ENCODE data around the gene ARHGEF1.

The ARHGEF1 gene

DNA sequence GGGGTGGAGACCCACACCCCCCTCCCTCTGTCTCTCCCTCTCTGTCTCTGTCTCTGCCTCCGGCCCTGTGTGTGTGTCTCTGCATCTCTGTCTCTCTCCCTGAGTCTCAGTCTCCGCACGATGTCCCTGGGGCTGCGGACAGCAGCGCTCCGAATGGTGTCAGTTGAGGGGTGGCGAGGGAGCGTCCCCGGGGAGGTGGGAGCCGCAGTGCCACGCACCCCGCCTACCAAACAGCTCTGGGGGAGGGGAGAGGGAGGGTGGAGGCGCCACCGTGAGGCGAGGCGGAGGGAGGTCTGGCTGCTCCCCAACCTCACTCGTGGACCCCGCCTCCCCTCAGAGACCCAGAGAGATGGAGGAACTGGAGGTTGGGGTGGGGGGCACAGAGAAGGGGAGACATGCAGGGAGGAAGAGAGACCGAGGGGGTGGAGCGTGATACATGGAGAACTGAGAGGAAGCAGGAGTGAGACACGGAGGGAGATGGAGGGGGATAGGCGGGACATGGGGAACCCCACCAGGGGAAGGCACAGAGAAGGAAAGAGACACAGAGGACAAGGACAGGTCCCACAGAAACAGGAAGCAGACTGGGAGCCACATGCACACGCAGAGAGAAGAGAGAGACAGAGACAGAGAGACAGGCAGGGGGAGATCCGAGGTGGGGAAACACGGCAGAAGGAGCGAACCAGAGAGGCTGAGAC, 38.0 kb downstream of the ARHGEF1 start:
- DNase-seq: no peak

DNA sequence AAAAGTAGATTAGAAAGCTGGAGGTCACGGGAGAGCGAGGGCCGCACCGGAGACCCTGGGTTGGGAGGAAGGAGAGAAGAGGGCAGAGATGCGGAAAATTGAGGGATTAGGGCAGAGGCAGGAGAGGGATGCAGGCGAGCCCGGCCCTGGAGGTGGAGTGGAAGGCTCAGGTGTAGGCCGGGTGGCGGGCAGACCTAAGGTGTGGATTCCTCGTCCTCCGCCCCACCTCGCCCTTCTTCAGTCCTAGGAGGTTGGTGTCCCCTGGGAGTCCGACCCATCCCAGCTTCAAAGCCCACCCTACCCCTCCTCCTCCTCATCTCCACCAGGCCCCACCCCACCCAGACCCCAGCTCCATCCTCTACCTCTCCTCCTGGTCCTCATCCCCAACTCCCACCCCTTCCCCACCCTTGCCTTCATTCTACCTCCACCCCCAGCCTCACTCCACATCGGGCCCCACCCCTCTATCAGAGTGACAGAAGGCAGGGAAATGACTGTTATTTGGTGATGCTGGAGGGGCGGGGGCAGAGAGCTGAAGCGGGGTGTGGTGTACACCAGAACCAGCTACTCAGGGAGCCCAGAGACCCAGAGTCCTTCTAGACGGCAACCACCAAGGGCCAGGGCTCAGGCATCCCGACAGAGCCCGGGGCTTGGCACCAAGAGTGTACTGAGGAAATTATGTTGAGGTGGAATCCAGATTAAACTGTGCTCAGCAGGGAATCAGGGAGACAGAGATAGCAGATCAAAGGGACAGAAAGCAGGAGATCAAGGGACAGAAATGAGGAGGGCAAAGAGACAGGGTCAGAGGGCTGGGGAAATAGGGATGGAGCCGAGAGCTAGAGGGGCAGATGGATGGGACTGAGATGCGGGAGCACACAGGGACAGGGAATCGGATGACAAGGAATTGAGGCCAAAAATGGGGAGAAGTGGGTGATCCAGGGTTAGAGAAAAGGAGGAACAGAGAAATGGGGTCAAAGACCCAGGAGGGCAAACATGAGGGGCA, 38.9 kb downstream of the ARHGEF1 start:
- DNase-seq: no peak

DNA sequence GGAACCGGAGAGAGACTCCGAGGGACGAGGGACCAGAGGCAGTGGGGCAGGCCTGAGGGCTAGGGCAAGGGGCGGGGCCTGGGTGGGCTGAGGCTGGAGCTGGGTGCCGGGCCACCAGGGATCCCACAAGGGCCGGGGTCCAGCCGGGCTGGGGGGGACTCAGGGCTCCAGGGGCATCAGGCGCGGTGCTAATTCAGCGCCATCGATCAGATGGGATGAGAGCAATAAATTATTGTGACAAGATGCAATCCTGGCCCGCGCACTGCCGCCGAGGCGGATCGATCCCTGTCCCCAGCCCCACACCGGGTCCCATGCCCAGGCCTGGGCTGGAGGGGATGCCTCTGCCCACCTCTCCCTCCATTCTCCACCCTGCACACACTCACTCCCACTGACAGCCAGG, 39.6 kb downstream of the ARHGEF1 start:
- DNase-seq: no peak

DNA sequence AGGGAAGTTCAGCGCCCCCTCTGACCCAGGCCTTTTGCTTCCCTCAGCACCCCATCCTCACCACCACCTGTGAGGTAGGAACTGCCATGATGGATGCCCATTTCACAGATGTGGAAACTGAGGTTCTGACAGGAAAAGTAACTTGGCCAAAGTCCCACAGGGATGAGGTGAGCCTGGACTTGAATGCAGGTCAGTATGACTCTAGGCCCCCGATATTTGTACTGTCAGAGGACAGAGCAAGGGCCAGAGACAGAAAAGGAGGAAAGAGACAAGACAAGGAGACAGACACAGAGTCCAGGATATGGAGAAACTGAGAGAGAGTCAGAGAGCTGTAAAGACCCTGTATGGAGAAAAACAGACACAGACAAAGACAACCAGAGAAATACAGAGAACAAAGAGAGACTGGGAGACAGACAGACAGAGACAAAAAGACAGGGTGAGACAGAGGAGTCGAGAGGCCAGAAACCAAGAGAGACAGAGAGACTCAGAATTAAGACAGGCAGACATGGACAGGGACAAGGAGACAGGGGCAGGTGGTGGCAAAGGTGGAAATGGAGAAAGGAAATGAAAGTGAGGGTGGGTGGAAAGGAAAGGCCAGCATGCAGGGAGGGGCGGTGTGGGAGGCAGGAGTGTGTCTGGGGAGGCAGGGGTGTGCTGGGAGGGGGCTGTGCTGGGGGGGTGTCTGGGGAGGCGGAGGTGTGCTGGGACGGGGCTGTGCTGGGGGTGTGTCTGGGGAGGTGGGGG, 40.2 kb downstream of the ARHGEF1 start:
- DNase-seq: no peak

DNA sequence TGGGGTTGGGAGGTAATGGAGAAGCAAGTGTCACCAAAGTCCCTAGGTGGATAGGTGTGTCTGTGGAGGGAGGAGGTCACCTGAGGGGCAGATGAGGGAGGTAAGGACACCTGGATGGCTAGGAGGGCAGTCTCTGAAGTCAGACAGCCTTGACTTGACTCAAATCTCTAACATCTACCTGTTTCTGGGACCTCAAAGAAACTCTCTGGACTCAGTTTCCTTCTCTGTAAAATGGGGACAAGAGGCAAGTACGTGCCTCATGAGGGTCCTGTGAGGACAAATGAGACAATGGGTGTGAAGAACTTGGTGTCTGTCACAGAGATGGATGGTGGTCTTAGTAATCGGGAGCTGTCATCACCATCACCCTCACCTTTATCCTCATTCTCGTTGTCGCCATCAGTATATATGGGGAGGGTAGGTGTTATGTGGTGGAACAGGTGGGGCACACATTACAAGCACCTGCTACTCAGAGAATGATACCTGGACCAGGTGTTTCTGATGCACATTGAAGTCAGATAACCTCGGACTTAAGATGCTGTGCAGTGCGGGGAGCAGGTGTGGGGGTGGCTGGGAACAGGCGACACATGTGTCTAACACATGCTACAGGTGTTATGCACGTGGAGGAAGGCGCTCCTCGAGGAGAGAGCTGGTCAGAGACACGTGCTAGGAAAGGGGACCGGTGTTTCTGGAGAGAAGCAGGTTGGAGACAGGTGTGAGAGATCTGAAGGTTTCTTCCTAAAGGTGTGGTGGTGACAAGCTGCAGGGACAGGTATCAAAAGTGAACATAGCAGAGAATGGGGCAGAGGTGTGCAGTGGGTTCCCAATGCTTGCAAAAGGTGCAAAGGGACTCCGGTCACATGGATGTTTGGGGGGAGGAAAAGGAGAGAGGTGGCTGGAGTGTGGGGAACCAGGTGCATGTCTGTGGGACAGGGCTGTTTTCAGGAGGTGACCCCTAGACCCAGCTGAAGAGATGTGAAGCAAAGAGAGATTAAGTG, 41.5 kb downstream of the ARHGEF1 start:
- DNase-seq: no peak

DNA sequence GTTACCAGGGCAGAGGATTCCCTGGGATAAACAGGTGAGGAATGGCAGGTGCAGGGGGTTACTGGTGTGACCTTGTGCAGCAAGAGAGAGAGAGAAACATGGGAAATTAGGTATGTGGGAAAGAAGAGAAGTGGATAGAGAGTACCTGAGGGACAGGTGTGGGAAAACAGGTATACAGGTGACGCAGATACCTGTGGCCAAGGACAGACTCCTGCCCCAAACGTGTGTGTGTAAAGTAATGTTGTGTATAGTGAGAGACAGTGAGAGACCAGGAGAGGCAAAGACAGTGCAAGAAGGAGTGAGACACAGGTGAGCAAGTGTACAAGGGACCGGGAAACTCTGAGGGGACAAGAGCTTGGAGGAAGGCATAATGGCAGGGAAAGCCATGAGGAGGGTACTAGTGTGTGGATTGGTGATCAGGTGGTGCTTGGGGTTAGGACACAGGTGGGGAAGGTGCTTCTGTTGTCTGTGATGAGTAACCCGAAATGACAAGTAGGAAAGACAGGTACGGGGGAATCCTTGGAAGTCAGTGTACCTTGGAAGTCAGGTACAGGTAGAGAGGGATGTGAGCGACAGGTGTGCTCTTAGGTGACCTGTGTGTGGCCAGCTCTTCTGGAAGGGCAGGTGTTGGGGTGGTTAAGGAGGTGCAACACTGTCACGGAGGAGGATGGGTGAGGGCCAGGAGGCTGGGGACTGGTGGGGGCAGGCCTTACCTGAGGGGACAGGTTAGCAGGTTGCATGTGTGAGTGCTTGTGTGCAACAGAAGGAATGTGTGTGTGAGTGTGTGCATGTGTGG, 42.4 kb downstream of the ARHGEF1 start:
- no peak for DNase-seq

DNA sequence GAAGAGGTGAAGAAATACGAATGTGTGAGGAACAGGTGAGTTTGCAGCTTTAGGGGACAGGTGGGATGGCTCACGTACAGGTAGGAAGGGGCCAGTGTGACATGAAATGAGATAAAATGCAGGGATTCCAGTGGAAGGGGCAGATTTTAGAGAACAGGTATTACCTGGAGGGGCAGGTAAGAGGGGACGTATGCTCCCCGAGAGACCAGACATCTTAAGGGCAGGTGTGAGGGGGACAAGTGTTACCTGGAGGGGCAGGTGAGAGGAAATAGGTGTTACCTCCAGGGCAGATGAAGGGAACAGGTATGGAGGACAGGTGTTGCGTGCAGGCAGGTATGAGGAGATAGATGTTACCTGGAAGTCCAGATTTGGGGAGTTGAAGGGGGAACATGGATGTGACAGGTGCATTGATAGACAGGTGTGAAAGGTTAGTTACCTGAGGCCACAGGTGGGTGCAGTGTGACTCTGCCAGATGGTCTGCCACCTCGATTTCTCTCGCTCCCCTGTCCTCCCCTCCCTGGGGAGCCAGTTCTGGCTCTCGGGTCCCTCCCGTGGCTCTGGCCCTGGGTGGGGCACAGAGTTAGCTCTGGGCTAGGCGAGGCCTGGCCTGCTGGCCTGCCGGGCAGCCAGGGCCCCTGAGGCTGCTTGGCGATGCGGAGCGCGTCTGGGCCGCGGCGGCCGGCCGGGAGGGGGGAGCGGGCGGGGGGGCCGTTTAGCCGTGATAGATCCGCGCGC, 43.2 kb downstream of the ARHGEF1 start:
- no peak for DNase-seq

DNA sequence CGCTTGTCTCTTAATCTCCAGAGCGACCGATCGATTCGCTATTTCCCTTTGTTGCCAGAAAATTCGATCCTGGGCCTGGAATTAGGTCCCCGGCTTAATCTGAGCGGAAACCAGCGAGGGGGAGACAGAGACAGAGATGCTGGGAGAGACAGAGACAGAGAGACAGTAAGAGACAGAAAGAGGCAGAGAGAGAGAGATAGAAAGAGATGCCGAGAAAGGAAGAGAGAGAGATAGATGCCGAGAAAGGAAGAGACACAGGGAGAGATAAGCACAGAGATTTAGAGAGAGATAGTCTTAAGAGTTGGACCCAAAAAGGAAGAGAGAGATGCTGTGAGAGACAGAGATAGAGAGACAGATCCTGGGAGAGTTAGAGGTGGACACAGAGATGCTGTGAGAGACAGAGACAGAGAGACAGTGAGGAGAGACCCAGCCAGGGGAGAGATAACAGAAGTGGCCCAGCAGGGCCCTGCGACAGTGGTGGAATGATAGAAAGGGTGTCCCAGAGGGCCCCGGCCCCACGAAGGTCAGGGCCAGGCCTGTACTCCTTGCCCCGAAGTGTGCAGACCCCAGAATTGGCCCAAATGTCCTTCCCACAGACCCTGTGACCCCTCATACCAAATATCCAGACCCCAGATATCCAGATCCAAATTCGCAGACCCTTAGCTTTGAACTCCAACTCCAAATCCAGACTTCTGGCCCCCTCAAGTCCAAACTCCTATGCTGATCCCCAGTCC, 43.9 kb downstream of the ARHGEF1 start:
- no peak for DNase-seq

DNA sequence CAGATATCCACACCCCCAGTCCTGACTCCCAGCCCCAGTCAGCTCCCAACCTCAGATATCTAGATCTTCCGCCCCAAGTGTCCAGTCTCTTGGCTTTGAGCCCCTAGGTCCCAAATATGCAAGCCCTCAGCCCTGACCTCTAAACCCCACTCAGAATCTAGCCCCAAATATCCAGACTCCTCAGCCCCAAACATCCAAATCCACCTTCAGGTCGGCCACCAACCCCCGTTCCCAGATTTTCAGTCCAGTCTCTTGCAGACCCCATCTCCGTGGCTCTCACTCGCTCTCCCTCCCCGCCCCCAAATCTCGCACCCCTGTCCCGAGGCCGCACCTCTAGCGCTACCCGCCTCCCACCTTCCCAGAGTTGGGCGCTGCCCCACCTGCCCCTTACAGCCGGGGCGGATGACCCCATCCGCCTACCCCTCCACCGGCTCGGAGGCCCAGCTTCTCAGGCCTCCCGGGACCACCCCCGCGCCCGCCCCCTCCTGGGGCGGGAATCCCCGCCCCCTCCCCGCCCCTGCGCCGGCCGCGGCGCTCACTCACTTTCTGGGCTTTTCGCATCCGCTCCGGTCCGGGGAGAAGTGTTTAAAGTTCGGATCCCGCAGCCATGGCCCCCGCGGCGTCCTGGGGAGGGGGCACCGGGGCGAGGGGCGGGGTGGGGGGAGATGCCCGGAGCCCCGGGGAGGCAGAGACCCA, 44.7 kb downstream of the ARHGEF1 start:
- no peak for DNase-seq

DNA sequence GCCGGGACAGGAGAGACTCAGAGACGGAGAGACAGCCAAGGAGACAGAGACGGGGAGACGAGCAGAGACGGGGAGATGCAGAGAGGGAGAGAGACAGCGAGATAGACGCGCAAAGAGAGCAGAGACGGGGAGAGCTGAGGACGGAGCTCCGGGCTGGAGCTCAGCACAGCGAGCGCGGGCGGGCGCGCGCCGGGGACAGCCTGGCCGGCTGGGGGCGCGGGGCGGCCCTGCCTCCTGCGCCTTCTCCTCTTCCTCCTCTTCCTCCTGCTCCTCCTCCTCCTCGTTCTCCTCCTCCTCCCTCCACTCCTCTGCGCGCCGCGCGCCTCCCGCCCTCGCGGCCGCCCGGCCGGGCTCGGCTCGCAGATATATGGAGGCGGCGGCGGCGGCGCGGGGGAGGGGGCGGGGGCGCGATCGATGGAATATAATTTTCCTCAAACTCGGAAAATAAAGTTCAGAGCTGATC, 45.3 kb downstream of the ARHGEF1 start, which contains the start of gene ERFL:
ERFL (minus strand) TSS at position 229 of the 463 bp plus-strand sequence. CDS start 15,530 bp downstream, outside the sequence.
- peak; percentile 21 for DNase-seq

DNA sequence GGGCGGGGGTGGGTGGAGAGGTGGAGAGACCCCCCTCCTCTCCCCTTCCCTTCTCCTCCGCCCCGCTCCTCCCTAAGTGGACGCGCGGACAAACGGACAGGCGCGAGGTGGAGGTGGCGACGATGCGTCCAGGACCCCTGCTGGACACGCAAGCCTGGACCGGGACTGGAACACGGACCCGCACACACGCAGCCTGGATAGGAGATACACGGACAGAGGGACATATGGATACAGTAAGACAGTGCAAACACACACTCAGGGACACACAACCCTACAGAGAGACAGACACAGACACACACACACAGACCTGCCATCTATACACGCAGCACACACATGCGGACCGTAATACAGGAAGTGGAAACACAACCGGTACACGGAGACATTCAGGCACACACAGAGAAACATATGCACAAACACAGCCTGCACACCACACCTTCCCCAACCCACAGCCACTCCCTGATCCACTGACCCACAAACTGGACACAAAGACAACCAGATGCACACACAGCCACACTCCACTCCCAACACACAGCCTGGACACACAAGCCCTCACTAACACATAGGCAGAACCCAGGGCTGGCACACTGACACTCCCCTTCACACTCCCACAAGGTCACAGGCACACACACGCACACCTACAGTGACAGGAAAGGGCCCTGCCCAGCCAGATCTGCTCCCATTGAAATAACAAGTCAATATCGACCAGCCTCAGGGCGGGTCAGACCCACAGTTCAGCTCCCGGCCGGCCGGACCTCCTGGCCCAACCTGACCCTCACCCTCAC, 46.0 kb downstream of the ARHGEF1 start:
- DNase-seq: no peak

DNA sequence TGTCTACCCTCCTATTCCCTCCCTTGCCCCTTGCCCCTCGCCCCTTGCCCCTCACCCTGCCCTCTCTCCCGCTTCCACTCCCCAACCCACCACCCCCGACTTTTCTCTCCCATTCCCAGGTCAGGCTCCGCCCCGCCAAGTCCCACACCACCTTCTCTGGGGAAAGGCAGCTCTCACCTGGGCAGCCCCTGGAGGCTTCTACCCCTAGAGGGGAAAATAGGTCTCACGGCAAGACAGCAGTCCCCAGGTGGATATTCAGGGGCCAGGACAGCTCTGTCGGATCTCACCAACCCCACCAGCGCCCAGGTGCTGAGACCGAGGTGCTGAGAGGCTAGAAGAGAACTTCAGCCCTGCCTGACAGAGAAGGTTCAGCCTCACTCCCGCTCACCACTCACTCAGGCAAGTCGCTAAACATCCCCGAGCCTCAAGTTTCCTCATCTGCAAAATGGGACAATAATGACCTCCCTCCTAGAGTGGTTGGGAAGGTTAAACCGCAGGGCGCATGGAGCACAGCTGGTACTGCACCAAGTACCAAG, 46.6 kb downstream of the ARHGEF1 start:
- no peak for DNase-seq

DNA sequence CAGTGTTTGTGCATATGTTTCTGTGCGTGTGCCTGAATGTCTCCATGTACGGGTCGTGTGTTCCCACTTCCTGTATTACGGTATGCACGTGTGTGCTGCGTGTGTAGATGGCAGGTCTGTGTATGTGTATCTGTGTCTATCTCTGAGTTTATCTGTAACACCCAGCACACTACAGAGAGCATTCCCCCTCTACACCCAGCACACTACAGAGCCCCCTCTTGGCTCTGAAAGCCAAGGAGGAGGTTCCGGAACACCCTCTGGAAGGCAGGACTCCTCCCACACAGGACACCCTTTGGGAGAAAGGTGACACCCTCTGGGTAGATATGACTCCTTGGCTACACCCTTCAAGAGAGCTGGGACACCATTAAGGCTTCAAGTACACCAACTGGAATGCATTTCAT, 47.3 kb downstream of the ARHGEF1 start:
- no peak for DNase-seq

DNA sequence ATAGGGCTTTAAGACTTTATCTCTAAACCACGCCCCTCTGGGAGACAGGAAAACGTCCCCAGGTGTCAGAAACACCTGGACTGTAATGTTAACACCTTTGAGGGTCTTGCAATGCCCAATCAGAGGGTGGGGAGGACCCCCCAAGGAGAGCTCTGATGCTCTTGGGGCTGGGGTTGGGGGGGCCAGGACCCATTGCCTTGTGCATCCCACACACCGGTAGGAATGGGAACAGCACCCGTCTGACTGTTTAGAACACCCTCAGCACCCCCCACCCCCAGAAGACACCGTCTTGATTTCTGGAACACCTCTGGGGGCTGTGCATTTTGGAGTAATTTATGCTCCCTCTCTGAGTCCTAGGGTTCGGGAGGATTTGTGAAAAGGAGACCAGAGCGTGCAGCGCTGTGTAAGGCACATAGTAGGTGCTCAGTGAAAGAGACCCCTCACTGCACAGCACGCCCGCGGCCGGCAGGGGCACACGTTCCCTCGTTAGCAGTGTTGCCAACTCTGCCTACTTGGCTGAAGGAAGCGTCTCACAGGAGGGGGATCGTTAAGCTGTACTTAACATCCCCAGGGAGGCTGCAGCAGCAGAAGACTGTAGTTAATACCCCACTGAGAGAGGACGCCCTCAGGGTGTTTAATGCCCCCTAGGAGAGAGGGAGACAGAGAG, 48.1 kb downstream of the ARHGEF1 start:
- peak; percentile 16 for DNase-seq

DNA sequence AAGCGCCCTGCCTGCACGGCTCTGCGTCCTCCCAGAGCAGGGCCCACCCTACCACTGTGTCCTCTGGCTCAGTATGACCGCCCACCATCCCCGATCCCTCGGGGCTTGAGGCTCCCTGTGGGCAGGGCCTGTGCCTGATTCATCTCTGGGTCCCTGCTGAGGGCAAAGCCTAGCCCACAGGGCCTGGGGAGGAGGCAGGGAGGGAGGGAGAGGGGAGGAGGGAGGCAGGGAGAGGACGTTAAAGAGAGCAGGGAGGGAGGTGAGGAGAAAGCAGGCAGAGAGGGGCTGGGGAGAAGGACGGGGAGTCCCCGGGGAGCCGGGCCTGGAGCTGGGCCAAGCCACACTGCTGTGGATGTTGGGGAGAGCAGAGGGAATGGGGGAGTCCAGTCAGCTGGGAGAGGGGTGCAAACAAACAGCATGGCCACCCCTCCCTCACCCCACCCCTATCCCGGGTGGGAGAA, 49.3 kb downstream of the ARHGEF1 start:
- DNase-seq: no peak

DNA sequence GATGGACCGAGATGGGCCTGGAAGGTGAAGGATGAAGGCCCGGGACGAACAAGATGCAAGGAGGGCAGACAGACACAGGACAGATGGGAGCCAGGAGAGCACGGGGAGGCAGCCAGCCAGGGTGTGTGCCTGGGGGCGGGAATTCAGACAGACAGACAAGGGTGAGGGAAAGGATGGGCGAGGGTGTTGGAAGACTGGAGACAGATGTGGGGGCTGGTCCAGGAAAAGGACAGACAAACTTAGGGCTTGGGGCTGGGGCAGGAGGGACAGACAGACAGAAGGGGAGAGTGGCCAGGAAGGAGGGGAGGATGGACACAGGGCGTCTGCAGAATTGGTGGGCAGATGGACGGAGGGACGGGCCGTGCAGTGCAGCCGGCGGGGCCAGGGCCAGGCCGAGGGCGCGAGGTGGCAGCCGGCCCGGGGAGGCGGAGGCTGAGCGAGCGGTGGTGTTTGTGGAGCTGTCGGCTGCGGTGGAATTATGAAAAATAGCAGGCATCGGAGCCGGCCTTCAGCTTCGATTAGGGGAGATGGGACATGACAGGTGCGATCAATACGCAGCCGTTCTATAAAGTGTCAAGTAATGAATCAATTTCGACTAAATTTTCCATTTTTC, 49.8 kb downstream of the ARHGEF1 start:
- no peak for DNase-seq
